HCT116 (cell line): Measurements from ENCODE around the gene HRH3. TPM values are rescaled to one million over a fixed set of nuclear protein-coding genes. Genes with fewer than 3 reads are reported as not detected.

ENCODE experiments used
- ATAC-seq: fragments of 200-7000 bp; cut with Tn5 transposase; 2 replicates; pipeline ENCODE4 v1.9.1; 2020; ENCODE audit warnings: mild to moderate bottlenecking, moderate library complexity
- BruUV-seq: library from RNA; stranded (reverse); fragments of 400-500 nt; replicated peaks from 2 replicates; lab custom pipeline; 2021; lab: Mats Ljungman, UMichigan
- CTCF ChIA-PET: fragments of 300-600 bp; sonication (Branson Sonifier 250); formaldehyde crosslinking; loops from one replicate; lab custom pipeline; 2021; ENCODE audit warnings: antibody characterized with exemption; lab: Charles Lee
- POLR2A ChIA-PET: fragments of 300-600, 350-600 bp; sonication (Branson Sonifier 250); formaldehyde crosslinking; loops from one replicate; lab custom pipeline; 2021; ENCODE audit warnings: antibody characterized with exemption; lab: Charles Lee
- RAD21 ChIA-PET, 2 experiments: fragments of 300-600 bp; sonication (Branson Sonifier 250); formaldehyde crosslinking; loops; one replicate each; lab custom pipeline; 2023; ENCODE audit warnings: low total read pairs in 2 of 2; ENCODE audit not compliant: uncharacterized antibody in 2 of 2, unreplicated experiment in 2 of 2, low non-redundant PET in 1 of 2; lab: Charles Lee
- DNase-seq: peaks from one replicate; pipeline ENCODE4 v3.0.0-alpha.2; 2010; ENCODE audit warnings: low read depth, low spot score
- H2AFZ ChIP-seq: fragments of 200-600 bp; shearing (Covaris generic), sonication (generic); 2 replicates; pipeline ENCODE4 v1.6.1; 2017; ENCODE audit warnings: low read depth, mixed run types, mixed read lengths, antibody characterized with exemption, low read length; ENCODE audit not compliant: poor library complexity, severe bottlenecking
- H3K27ac ChIP-seq: 2 replicates; pipeline ENCODE4 v1.5.1; 2012; ENCODE audit warnings: low read depth, low read length
- H3K27me3 ChIP-seq: fragments of 200-600 bp; sonication (generic); 2 replicates; pipeline ENCODE4 v1.6.1; 2016; ENCODE audit warnings: mixed run types, low read length, mixed read lengths; ENCODE audit not compliant: insufficient read depth
- H3K36me3 ChIP-seq, 2 experiments: fragments of 200-500 bp in 1 of 2; fragments of 200-600 bp in 1 of 2; sonication (Bioruptor generic) in 1 of 2; sonication (generic) in 1 of 2; 2 replicates each; pipeline versions ENCODE4 v1.5.1 to v1.6.1; 2014 to 2016; ENCODE audit warnings: low read length in 2 of 2, inconsistent platforms in 1 of 2, mixed read lengths in 1 of 2, mixed run types in 1 of 2; ENCODE audit not compliant: insufficient read depth in 2 of 2, control insufficient read depth in 1 of 2
- H3K4me1 ChIP-seq, 2 experiments: fragments of 200-600 bp in 1 of 2; sonication (generic) in 1 of 2; 2 replicates each; pipeline versions ENCODE4 v1.5.1 to v1.6.1; 2012 to 2017; ENCODE audit warnings: low read length in 2 of 2, inconsistent platforms in 1 of 2, mild to moderate bottlenecking in 1 of 2, mixed read lengths in 1 of 2, mixed run types in 1 of 2, moderate library complexity in 1 of 2; ENCODE audit not compliant: insufficient read depth in 2 of 2, control insufficient read depth in 1 of 2
- H3K4me2 ChIP-seq: fragments of 200-600 bp; sonication (generic); 2 replicates; pipeline ENCODE4 v1.6.1; 2017; ENCODE audit warnings: mixed run types, low read length, mixed read lengths
- H3K4me3 ChIP-seq, 2 experiments: fragments of 200-600 bp in 1 of 2; sonication (generic) in 1 of 2; replicated peaks in 1 of 2; 2 replicates each; pipeline ENCODE4 v1.5.1; 2011 to 2016; ENCODE audit warnings: low read length in 2 of 2, control low read depth in 1 of 2, low read depth in 1 of 2, mild to moderate bottlenecking in 1 of 2, mixed read lengths in 1 of 2, mixed run types in 1 of 2
- H3K79me2 ChIP-seq: fragments of 200-600 bp; sonication (generic); 2 replicates; pipeline ENCODE4 v1.6.1; 2017; ENCODE audit warnings: mild to moderate bottlenecking, mixed run types, low read length, moderate library complexity, mixed read lengths; ENCODE audit not compliant: insufficient read depth
- H3K9ac ChIP-seq: fragments of 200-600 bp; sonication (generic); 2 replicates; pipeline ENCODE4 v1.6.1; 2016; ENCODE audit warnings: low read length, mixed read lengths
- H3K9me2 ChIP-seq: fragments of 200-600 bp; sonication (generic), shearing (Covaris generic); 2 replicates; pipeline ENCODE4 v1.6.1; 2017; ENCODE audit warnings: mixed run types, mild to moderate bottlenecking, moderate library complexity; ENCODE audit not compliant: insufficient read depth
- H3K9me3 ChIP-seq, 2 experiments: fragments of 200-500 bp in 1 of 2; fragments of 200-600 bp in 1 of 2; sonication (Bioruptor generic) in 1 of 2; sonication (generic) in 1 of 2; 2 replicates each; pipeline ENCODE4 v1.6.1; 2014 to 2017; ENCODE audit warnings: low read length in 2 of 2, mixed read lengths in 2 of 2, inconsistent platforms in 1 of 2, low read depth in 1 of 2, mild to moderate bottlenecking in 1 of 2, mixed run types in 1 of 2, moderate library complexity in 1 of 2; ENCODE audit not compliant: control insufficient read depth in 1 of 2, insufficient read depth in 1 of 2
- H4K20me1 ChIP-seq: fragments of 200-600 bp; sonication (generic), shearing (Covaris generic); 2 replicates; pipeline ENCODE4 v1.6.1; 2017; ENCODE audit warnings: mixed run types, mild to moderate bottlenecking, moderate library complexity; ENCODE audit not compliant: insufficient read depth
- ATF3 ChIP-seq: IDR thresholded peaks from 2 replicates; pipeline ENCODE4 v1.6.1; 2012
- CEBPB ChIP-seq: IDR thresholded peaks from 2 replicates; pipeline ENCODE4 v1.6.1; 2012; ENCODE audit warnings: low read depth
- CTCF ChIP-seq, 3 experiments: fragments of 200-600 bp in 1 of 3; sonication (generic) in 1 of 3; IDR thresholded peaks in 2 of 3; conservative IDR thresholded peaks in 1 of 3; 2 replicates each; pipeline ENCODE4 v1.5.1; 2012 to 2017; ENCODE audit warnings: low read depth in 2 of 3, low read length in 2 of 3, antibody characterized with exemption in 1 of 3, borderline replicate concordance in 1 of 3, control low read depth in 1 of 3, mild to moderate bottlenecking in 1 of 3, mixed read lengths in 1 of 3, mixed run types in 1 of 3, moderate library complexity in 1 of 3; ENCODE audit not compliant: insufficient read depth in 1 of 3
- EGR1 ChIP-seq: IDR thresholded peaks from 2 replicates; pipeline ENCODE4 v1.6.1; 2012; ENCODE audit warnings: low read depth
- ELF1 ChIP-seq: IDR thresholded peaks from 2 replicates; pipeline ENCODE4 v1.6.1; 2012; ENCODE audit warnings: low read depth, borderline replicate concordance
- EZH2phosphoT487 ChIP-seq: fragments of 200-600 bp; IDR thresholded peaks from 2 replicates; pipeline ENCODE4 v1.6.1; 2018; ENCODE audit warnings: antibody characterized with exemption, borderline replicate concordance
- JUND ChIP-seq: IDR thresholded peaks from 2 replicates; pipeline ENCODE4 v1.6.1; 2012
- POLR2A ChIP-seq: IDR thresholded peaks from 2 replicates; pipeline ENCODE4 v1.7.0; 2011; ENCODE audit warnings: borderline replicate concordance; ENCODE audit not compliant: insufficient read depth, insufficient read length; ENCODE audit errors: extremely low read depth
- POLR2AphosphoS5 ChIP-seq: IDR thresholded peaks from 2 replicates; pipeline ENCODE4 v1.6.1; 2011; ENCODE audit warnings: mild to moderate bottlenecking, low read depth, low read length, moderate library complexity
- RAD21 ChIP-seq: IDR thresholded peaks from 2 replicates; pipeline ENCODE4 v1.6.1; 2012; ENCODE audit warnings: low read depth, mild to moderate bottlenecking
- REST ChIP-seq: IDR thresholded peaks from 2 replicates; pipeline ENCODE4 v1.6.1; 2012; ENCODE audit warnings: low read depth
- SIN3A ChIP-seq: IDR thresholded peaks from 2 replicates; pipeline ENCODE4 v1.6.1; 2012; ENCODE audit warnings: low read depth
- ZBTB33 ChIP-seq: IDR thresholded peaks from 2 replicates; pipeline ENCODE4 v1.6.1; 2011; ENCODE audit warnings: mild to moderate bottlenecking, low read length, moderate library complexity; ENCODE audit not compliant: insufficient replicate concordance; ENCODE audit errors: extremely low read depth
- ZFX ChIP-seq: fragments of 450-650 bp; IDR thresholded peaks from 2 replicates; pipeline ENCODE4 v1.6.1; 2017
- ZNF274 ChIP-seq: fragments of 200-500 bp; sonication (Bioruptor generic); IDR thresholded peaks from 2 replicates; pipeline ENCODE4 v1.6.1; 2014; ENCODE audit warnings: mild to moderate bottlenecking, low read depth, low read length, inconsistent platforms
- intact Hi-C: fragments of 100-400 bp; cut with micrococcal nuclease; formaldehyde crosslinking; loops from 2 replicates; pipeline ENCODE4 v1.10.0; 2022
- total RNA-seq: library from RNA; stranded (reverse); gene quantifications from one replicate; pipeline ENCODE4 v1.2.1, GENCODE V29; 2021; ENCODE audit not compliant: unreplicated experiment

The HRH3 gene
- total RNA-seq, 1 experiment from 2014 or later: not detected

GRCh38 chr20:62232194-62232593 lies 12.1 kb upstream of the HRH3 start:
- POLR2A ChIA-PET: no interaction called here

More at GRCh38 chr20:62232194-62232593, 12.1 kb upstream of the HRH3 start:
- no peak overlapping the region for H3K9ac ChIP-seq
- intact Hi-C loops: no loop called here
- peaks cover 0 to 21% of the 10 kb centered on the region in 2 experiments; a peak in 2 of 4 replicates for H3K4me1 ChIP-seq
- no peak overlapping the region for H3K4me2 ChIP-seq
- no peak for ATAC-seq
- RAD21 ChIA-PET: no interaction called here
- no peak overlapping the region for H3K4me3 ChIP-seq
- H3K36me3 ChIP-seq: no peaks in the 10 kb centered on the region
- H3K79me2 ChIP-seq: no peaks in the 10 kb centered on the region
- no peaks in the 10 kb centered on the region for H4K20me1 ChIP-seq
- no peaks in the 10 kb centered on the region for H3K9me3 ChIP-seq
- CTCF ChIA-PET: no interaction called here
- no peak overlapping the region for H3K27ac ChIP-seq
- H3K9me2 ChIP-seq: no peaks in the 10 kb centered on the region
- H3K27me3 ChIP-seq: no peaks in the 10 kb centered on the region
- TF ChIP-seq CEBPB: no peak
- no peak for TF ChIP-seq RAD21
- TF ChIP-seq JUND: no peak
- TF ChIP-seq ZFX: no peak
- no peak for TF ChIP-seq EGR1
- no peak for TF ChIP-seq ATF3
- TF ChIP-seq EZH2phosphoT487: no peak
- TF ChIP-seq POLR2AphosphoS5: no peak
- no peak for TF ChIP-seq CTCF (IDR thresholded peaks at IDR 0.05 in 2 of 3, conservative IDR thresholded peaks at IDR 0.05 in 1 of 3; ENCODE audit: borderline replicate concordance in 1 of 3, insufficient read depth in 1 of 3, low read depth in 2 of 3, low read length in 2 of 3)
- TF ChIP-seq POLR2A: no peak
- TF ChIP-seq ELF1: no peak
- TF ChIP-seq SIN3A: no peak
- TF ChIP-seq ZNF274: no peak
- TF ChIP-seq REST: no peak
- no peak for TF ChIP-seq ZBTB33
- DNase-seq: no peak
- H2AFZ ChIP-seq: no peak overlapping the region
- BruUV-seq: no TSS peak
